GM12878 (cell line): ENCODE results near the gene NKD2. TPM values are rescaled to one million over a fixed set of nuclear protein-coding genes. Genes with fewer than 3 reads are reported as not detected.

Source experiments
- ATAC-seq: fragments of 200-7000 bp; cut with Tn5 transposase; 3 replicates; pipeline ENCODE4 v1.9.1; 2020; ENCODE audit warnings: mild to moderate bottlenecking, moderate library complexity
- BruUV-seq: library from RNA; stranded (reverse); fragments of 400-500 nt; replicated peaks from 2 replicates; lab custom pipeline; 2021; lab: Mats Ljungman, UMichigan
- CTCF ChIA-PET: fragments of 300-600 bp; sonication (Branson Sonifier 250); formaldehyde crosslinking; extraction: SDS; loops from one replicate; lab custom pipeline; 2021; ENCODE audit warnings: inconsistent platforms; lab: Yijun Ruan, JAX
- POLR2A ChIA-PET: fragments of 350-600 bp; formaldehyde crosslinking; extraction: SDS; loops from one replicate; lab custom pipeline; 2021; ENCODE audit warnings: inconsistent platforms; lab: Charles Lee
- RAD21 ChIA-PET: fragments of 300-600 bp; sonication (Branson Sonifier 250); formaldehyde crosslinking; loops from one replicate; lab custom pipeline; 2023; ENCODE audit warnings: antibody characterized with exemption; ENCODE audit not compliant: unreplicated experiment; lab: Charles Lee
- SMC1A ChIA-PET: fragments of 300-600 bp; sonication (Branson Sonifier 250); formaldehyde crosslinking; loops from one replicate; lab custom pipeline; 2023; ENCODE audit not compliant: unreplicated experiment, uncharacterized antibody; lab: Charles Lee
- DNase-seq: peaks from one replicate; pipeline ENCODE4 v3.0.0-alpha.2; 2011; ENCODE audit warnings: low read depth, low spot score
- FAIRE-seq: peaks from 3 replicates; lab custom pipeline; 2011; peaks lifted over from hg19 to GRCh38; lab: Jason Lieb, UNC
- H2AFZ ChIP-seq: 2 replicates; pipeline ENCODE4 v1.6.0; 2011; ENCODE audit warnings: low read depth, low read length, control low read depth; ENCODE audit not compliant: control insufficient read depth
- H3K27ac ChIP-seq: 2 replicates; pipeline ENCODE4 v1.5.1; 2011; ENCODE audit warnings: control low read depth; ENCODE audit not compliant: control insufficient read depth, insufficient read depth
- H3K27me3 ChIP-seq, 2 experiments: replicated peaks in 1 of 2; 2 replicates each; pipeline versions ENCODE4 v1.6.0 to v1.6.1; 2011; ENCODE audit warnings: low read length in 1 of 2; ENCODE audit not compliant: control insufficient read depth in 2 of 2, insufficient read depth in 2 of 2
- H3K36me3 ChIP-seq, 2 experiments: 2 replicates each; pipeline ENCODE4 v1.5.1; 2011; ENCODE audit warnings: low read length in 1 of 2; ENCODE audit not compliant: control insufficient read depth in 2 of 2, insufficient read depth in 2 of 2
- H3K4me1 ChIP-seq: 2 replicates; pipeline ENCODE4 v1.6.1; 2011; ENCODE audit warnings: mild to moderate bottlenecking, low read length, moderate library complexity, mixed read lengths; ENCODE audit not compliant: control insufficient read depth, insufficient read depth
- H3K4me2 ChIP-seq: 2 replicates; pipeline ENCODE4 v1.6.0; 2011; ENCODE audit warnings: control low read depth; ENCODE audit not compliant: control insufficient read depth, insufficient read depth
- H3K4me3 ChIP-seq: fragments of 200-600 bp; sonication (generic); 2 replicates; pipeline ENCODE4 v1.5.1; 2016
- H3K79me2 ChIP-seq: 2 replicates; pipeline ENCODE4 v1.6.0; 2011; ENCODE audit warnings: low read length; ENCODE audit not compliant: control insufficient read depth, insufficient read depth
- H3K9ac ChIP-seq: 2 replicates; pipeline ENCODE4 v1.8.0; 2011; ENCODE audit warnings: low read length, control low read depth, mixed read lengths; ENCODE audit not compliant: control insufficient read depth, insufficient read depth
- H3K9me3 ChIP-seq: replicated peaks from 3 replicates; pipeline ENCODE4 v1.5.1; 2011; ENCODE audit warnings: mild to moderate bottlenecking, low read length; ENCODE audit not compliant: control insufficient read depth, insufficient read depth
- H4K20me1 ChIP-seq: 2 replicates; pipeline ENCODE4 v1.6.0; 2011; ENCODE audit not compliant: control insufficient read depth, insufficient read depth
- GABPA ChIP-seq: IDR thresholded peaks from 2 replicates; pipeline ENCODE4 v1.6.1; 2014; ENCODE audit warnings: antibody characterized with exemption, low read depth, mild to moderate bottlenecking, inconsistent platforms
- HDAC2 ChIP-seq: fragments of 200-600 bp; sonication (generic); IDR thresholded peaks from 2 replicates; pipeline ENCODE4 v1.6.1; 2017
- YBX1 ChIP-seq: fragments of 450-650 bp; IDR thresholded peaks from 2 replicates; pipeline ENCODE4 v1.6.1; 2016; ENCODE audit warnings: antibody characterized with exemption
- ZBED1 ChIP-seq: IDR thresholded peaks from 2 replicates; pipeline ENCODE4 v1.6.1; 2016; ENCODE audit warnings: borderline replicate concordance
- ZNF622 ChIP-seq: fragments of 450-650 bp; IDR thresholded peaks from 2 replicates; pipeline ENCODE4 v1.6.1; 2017; ENCODE audit warnings: mild to moderate bottlenecking, inconsistent platforms
- WGBS: methylation state at CpG from one replicate; pipeline ENCODE4 v1.1.6; 2016; ENCODE audit warnings: low lambda C conversion rate; ENCODE audit not compliant: insufficient replicate concordance, insufficient coverage; ENCODE audit errors: missing lambda C conversion rate; 5-methylcytosine and 5-hydroxymethylcytosine counted together
- in situ Hi-C: fragments of 300-500 bp; cut with MboI; formaldehyde crosslinking; loops from 9 replicates; pipeline ENCODE4 v1.14.3; 2018; ENCODE audit warnings: mixed read lengths
- intact Hi-C: fragments of 100-400 bp; cut with micrococcal nuclease; formaldehyde crosslinking; loops from one replicate; pipeline ENCODE4 v1.14.2; 2022; ENCODE audit not compliant: unreplicated experiment
- polyA plus RNA-seq, 11 experiments: library from polyadenylated mRNA; depleted of rRNA in 4 of 11; unstranded in 6 of 11; stranded (reverse) in 5 of 11; fragments of >200 nt; fragmentation: Nextera tagmentation in 4 of 11; fragmentation: Illumina TruSeq in 1 of 11; extraction: Ambion mirVana in 4 of 11; extraction: Trizol in 1 of 11; gene quantifications; 1 replicate in 1 of 11; 2 replicates in 10 of 11; pipeline versions ENCODE4 v1.2.1 to v1.2.3, GENCODE V29; 2011 to 2016; ENCODE audit warnings: inconsistent platforms in 2 of 11, missing spikeins in 2 of 11, low read depth in 1 of 11
- total RNA-seq, 4 experiments: library from RNA; depleted of rRNA in 3 of 4; stranded (reverse); fragments of >200 nt in 3 of 4; fragmentation: Illumina TruSeq in 1 of 4; extraction: Trizol in 1 of 4; gene quantifications; 2 replicates each; pipeline versions ENCODE4 v1.2.1 to v1.2.3, GENCODE V29; 2013 to 2021
- TF ChIP-seq, protein P1 (sequence below): fragments of 450-650 bp; IDR thresholded peaks from 2 replicates; pipeline ENCODE4 v1.6.1; 2014; ENCODE audit warnings: mild to moderate bottlenecking
- TF ChIP-seq, protein P2 (sequence below): fragments of 450-650 bp; IDR thresholded peaks from 2 replicates; pipeline ENCODE4 v1.6.1; 2016; ENCODE audit warnings: mild to moderate bottlenecking

The NKD2 gene
- total and polyA plus RNA-seq, 10 of the 15 experiments (the other 5 are each of a cell fraction or from before 2014, with no cell fraction given) = 0.20 to 0.83 (median 0.26) TPM; not detected in 7

DNA sequence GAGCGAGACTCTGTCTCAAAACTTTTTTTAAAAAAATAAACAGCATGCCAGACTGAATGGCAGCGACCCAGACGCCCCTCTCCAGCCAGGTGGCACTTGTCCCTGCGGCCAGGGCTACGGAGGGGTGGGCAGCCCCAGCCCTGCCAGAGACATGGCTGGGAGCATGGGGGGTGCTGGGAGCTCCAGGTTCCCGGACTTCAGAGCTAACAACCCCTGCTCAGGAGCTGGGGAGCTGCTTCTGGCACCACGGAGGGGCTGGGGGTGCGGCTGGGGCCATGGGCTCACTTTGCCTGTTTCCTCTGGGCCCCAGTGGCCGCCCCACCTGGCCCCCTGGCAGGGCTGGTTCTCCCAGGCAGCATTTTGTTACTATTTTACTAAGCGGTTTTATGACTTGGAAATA, 53.3 kb downstream of the NKD2 start:
- Histone ChIP-seq H3K4me3 (no peak overlapping the region), H2AFZ (no peak overlapping the region), H3K36me3 (no peaks in the 10 kb centered on the region; a peak in 1 of 4 replicates), H4K20me1 (no peaks in the 10 kb centered on the region), H3K9me3 (no peaks in the 10 kb centered on the region), H3K79me2 (no peaks in the 10 kb centered on the region), H3K27ac (no peak overlapping the region), H3K9ac (no peak overlapping the region), H3K4me1 (no peaks in the 10 kb centered on the region), H3K27me3 (no peaks in the 10 kb centered on the region), H3K4me2 (no peak overlapping the region)
- intact Hi-C loops (no loop called here), in situ Hi-C loops (no loop called here)
- 40% methylated on average over 10 of the region's 10 CpGs for WGBS
- CTCF ChIA-PET = no interaction called here
- ATAC-seq (no peak), FAIRE-seq (no peak), DNase-seq (no peak)
- POLR2A ChIA-PET = no interaction called here
- RAD21 ChIA-PET = no interaction called here
- TF ChIP-seq ZNF622 = no peak
- TF ChIP-seq, protein P1, sequence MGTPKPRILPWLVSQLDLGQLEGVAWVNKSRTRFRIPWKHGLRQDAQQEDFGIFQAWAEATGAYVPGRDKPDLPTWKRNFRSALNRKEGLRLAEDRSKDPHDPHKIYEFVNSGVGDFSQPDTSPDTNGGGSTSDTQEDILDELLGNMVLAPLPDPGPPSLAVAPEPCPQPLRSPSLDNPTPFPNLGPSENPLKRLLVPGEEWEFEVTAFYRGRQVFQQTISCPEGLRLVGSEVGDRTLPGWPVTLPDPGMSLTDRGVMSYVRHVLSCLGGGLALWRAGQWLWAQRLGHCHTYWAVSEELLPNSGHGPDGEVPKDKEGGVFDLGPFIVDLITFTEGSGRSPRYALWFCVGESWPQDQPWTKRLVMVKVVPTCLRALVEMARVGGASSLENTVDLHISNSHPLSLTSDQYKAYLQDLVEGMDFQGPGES = no peak
- TF ChIP-seq, protein P2, sequence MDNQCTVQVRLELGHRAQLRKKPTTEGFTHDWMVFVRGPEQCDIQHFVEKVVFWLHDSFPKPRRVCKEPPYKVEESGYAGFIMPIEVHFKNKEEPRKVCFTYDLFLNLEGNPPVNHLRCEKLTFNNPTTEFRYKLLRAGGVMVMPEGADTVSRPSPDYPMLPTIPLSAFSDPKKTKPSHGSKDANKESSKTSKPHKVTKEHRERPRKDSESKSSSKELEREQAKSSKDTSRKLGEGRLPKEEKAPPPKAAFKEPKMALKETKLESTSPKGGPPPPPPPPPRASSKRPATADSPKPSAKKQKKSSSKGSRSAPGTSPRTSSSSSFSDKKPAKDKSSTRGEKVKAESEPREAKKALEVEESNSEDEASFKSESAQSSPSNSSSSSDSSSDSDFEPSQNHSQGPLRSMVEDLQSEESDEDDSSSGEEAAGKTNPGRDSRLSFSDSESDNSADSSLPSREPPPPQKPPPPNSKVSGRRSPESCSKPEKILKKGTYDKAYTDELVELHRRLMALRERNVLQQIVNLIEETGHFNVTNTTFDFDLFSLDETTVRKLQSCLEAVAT = no peak
- TF ChIP-seq HDAC2 = no peak
- TF ChIP-seq YBX1 = no peak
- no peak for TF ChIP-seq GABPA
- no peak for TF ChIP-seq ZBED1
- SMC1A ChIA-PET = no interaction called here
- no TSS peak for BruUV-seq
